NCI-H128 (cell line): Measurements from ENCODE around the gene GAS6.
"Not testable (repeated sequence)": the region's sequence is repeated elsewhere in the genome, so short reads cannot be mapped to it uniquely, and the experiment has no call there.

Experiments
- DNase-seq: peaks from one replicate; lab custom pipeline; 2025; ENCODE audit not compliant: unreplicated experiment; lab: John Stamatoyannopoulos, UW

The GAS6 gene

GRCh38 chr13:113874177-113874576 lies 10.3 kb upstream of the GAS6 start:
- no peak for DNase-seq

- no peak for DNase-seq
Observed at GRCh38 chr13:113869263-113869662, 5.4 kb upstream of the GAS6 start.

GRCh38 chr13:113867913-113868312 lies 4.0 kb upstream of the GAS6 start:
- DNase-seq: not testable (repeated sequence)

GRCh38 chr13:113865427-113865826 lies 1.6 kb upstream of the GAS6 start:
- no peak for DNase-seq

GRCh38 chr13:113864273-113864890 lies 506 bp upstream of the GAS6 start:
- DNase-seq: no peak

GRCh38 chr13:113862931-113863523 lies 849 bp downstream of the GAS6 start:
- no peak for DNase-seq

- no peak for DNase-seq
Observed at GRCh38 chr13:113862191-113862930, 1.5 kb downstream of the GAS6 start.

- DNase-seq: no peak
Observed at GRCh38 chr13:113861433-113862030, 2.3 kb downstream of the GAS6 start.

GRCh38 chr13:113860665-113861432 lies 3.0 kb downstream of the GAS6 start:
- DNase-seq: no peak

- DNase-seq: no peak
Observed at GRCh38 chr13:113860051-113860664, 3.7 kb downstream of the GAS6 start.

GRCh38 chr13:113859311-113860050 lies 4.4 kb downstream of the GAS6 start:
- DNase-seq: no peak

- DNase-seq: no peak
Observed at GRCh38 chr13:113857531-113858195, 6.2 kb downstream of the GAS6 start.

GRCh38 chr13:113856716-113857065 lies 7.2 kb downstream of the GAS6 start:
- DNase-seq: no peak

- DNase-seq: no peak
Observed at GRCh38 chr13:113855931-113856715, 7.8 kb downstream of the GAS6 start.

- DNase-seq: no peak
Observed at GRCh38 chr13:113855012-113855921, 8.6 kb downstream of the GAS6 start.

- DNase-seq: no peak
Observed at GRCh38 chr13:113854238-113855011, 9.5 kb downstream of the GAS6 start.
